Astrocyte of the cerebellum (primary cell): ENCODE results near the gene TUBA1B.

ENCODE experiments used
- DNase-seq: peaks from one replicate; pipeline ENCODE4 v3.0.0-alpha.2; 2011; ENCODE audit warnings: low read depth
- H3K4me3 ChIP-seq: 2 replicates; pipeline ENCODE4 v1.5.1; 2011; ENCODE audit warnings: mild to moderate bottlenecking, low read depth, low read length, moderate library complexity
- CTCF ChIP-seq: IDR thresholded peaks from 2 replicates; pipeline ENCODE4 v1.5.1; 2012; ENCODE audit warnings: low read length, low read depth, moderate library complexity, mild to moderate bottlenecking; ENCODE audit errors: missing control alignments
- in situ Hi-C: cut with HindIII; loops from 2 replicates; pipeline ENCODE4 v1.10.0; 2017; ENCODE audit warnings: low sequenced_read_pairs

Gene TUBA1B

GRCh38 chr12:49108958-49109404 is 22.2 kb downstream of the TUBA1B start:
- in situ Hi-C loops: no loop called here
- DNase-seq: no peak
- H3K4me3 ChIP-seq: peak overlapping the region; percentile 79
- no peak for TF ChIP-seq CTCF

- no peak overlapping the region for H3K4me3 ChIP-seq
- no peak for TF ChIP-seq CTCF
- DNase-seq: no peak
- in situ Hi-C loops: no loop called here
These were observed 25.6 kb downstream of the TUBA1B start for GRCh38 chr12:49105504-49106084.

- in situ Hi-C loops: no loop called here
- TF ChIP-seq CTCF: no peak
- no peak for DNase-seq
- no peak overlapping the region for H3K4me3 ChIP-seq
These were observed 26.4 kb downstream of the TUBA1B start for GRCh38 chr12:49104822-49105221.

GRCh38 chr12:49100380-49100779 is 30.8 kb downstream of the TUBA1B start:
- in situ Hi-C loops: no loop called here
- no peak for TF ChIP-seq CTCF
- no peak overlapping the region for H3K4me3 ChIP-seq
- no peak for DNase-seq

DNA sequence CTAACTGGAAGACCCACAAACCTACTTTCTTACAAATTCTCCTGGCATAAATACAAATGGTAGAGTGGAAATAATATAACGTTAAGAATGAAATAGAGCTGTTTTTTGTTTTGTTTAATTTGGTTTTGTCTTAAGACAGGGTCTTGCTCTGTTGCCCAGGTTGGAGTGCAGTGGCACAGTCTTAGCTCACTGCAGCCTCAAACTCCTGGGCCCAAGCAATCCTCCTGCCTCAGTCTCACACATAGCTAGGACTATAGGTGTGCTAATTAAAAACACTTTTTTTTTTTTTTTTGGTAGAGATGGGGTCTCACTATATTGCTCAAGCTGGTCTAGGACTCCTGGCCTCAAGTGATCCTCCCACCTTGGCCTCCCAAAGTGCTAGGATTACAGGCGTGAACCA is 32.5 kb downstream of the TUBA1B start:
- in situ Hi-C loops: no loop called here
- DNase-seq: no peak
- no peak overlapping the region for H3K4me3 ChIP-seq
- TF ChIP-seq CTCF: no peak

DNA sequence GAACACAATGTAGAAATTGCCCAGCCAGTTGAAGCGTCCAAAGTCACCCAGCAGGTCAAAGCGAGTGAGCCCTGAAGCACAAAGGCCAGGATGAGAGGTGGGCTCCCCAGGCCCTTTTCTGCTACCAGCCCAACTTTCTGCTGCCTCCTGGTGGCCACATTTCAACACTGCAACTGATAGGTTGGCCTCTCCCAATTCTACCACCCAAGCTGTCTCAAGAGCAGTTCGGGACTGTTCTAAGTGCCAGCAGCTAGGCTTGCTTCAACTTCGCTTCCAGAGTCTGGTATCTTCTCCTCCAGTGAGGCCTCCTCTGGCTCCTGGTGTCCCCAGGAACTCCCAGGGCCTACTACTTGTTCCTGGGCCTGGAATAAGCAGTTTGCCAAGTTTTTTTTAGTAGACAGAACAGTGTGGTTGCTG is 33.2 kb downstream of the TUBA1B start:
- no peak overlapping the region for H3K4me3 ChIP-seq
- in situ Hi-C loops: no loop called here
- peak; percentile 83 for TF ChIP-seq CTCF
- no peak for DNase-seq
